ENCODE results near the gene SPANXA1.
"Not testable (repeated sequence)": the region's sequence is repeated elsewhere in the genome, so short reads cannot be mapped to it uniquely, and the experiment has no call there.

SPANXA1 gene

GRCh38 chrX:141584638-141585037 is at the start of gene SPANXA1:
SPANXA1 (minus strand) TSS chrX:141584738; CDS start chrX:141584678, 60 bp downstream.
- not testable (repeated sequence) for DNase-seq (ENCODE audit: low read depth)

- DNase-seq (ENCODE audit: low read depth) = no peak
Measured at GRCh38 chrX:141632124-141632523, 47.6 kb upstream of the SPANXA1 start.

- no peak for DNase-seq (ENCODE audit: low read depth)
Measured at GRCh38 chrX:141619336-141619735, 34.8 kb upstream of the SPANXA1 start.

GRCh38 chrX:141609111-141609510 is 24.6 kb upstream of the SPANXA1 start:
- no peak for DNase-seq (ENCODE audit: low read depth)

GRCh38 chrX:141589408-141589807 is 4.9 kb upstream of the SPANXA1 start, which contains the start of gene SPANXA2:
SPANXA2 (plus strand) TSS chrX:141589708; CDS start chrX:141589768, 60 bp downstream.
- not testable (repeated sequence) for DNase-seq (ENCODE audit: low read depth)

DNA sequence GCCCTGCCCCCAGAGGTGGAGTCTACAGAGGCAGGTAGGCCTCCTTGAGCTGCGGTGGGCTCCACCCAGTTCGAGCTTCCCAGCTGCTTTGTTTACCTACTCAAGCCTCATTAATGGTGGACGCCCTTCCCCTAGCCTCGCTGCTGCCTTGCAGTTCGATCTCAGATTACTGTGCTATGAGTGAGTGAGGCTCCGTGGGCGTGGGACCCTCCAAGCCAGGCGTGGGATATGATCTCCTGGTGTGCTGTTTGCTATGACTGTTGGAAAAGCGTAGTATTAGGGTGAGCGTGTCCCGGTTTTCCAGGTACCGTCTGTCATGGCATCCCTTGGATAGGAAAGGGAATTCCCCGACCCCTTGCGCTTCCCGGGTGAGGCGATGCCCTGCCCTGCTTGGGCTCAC is 42.0 kb downstream of the SPANXA1 start:
- DNase-seq (ENCODE audit: low read depth) = not testable (repeated sequence)
